Measurements from ENCODE around the gene GMEB2. TPM values are rescaled to one million over a fixed set of nuclear protein-coding genes. Genes with fewer than 3 reads are reported as not detected.
A peak's percentile ranks its signal among the peaks of the same experiment; 100 is the strongest.

GMEB2 gene
- total RNA-seq, 1 experiment from 2014 or later = 14.3 TPM

DNA sequence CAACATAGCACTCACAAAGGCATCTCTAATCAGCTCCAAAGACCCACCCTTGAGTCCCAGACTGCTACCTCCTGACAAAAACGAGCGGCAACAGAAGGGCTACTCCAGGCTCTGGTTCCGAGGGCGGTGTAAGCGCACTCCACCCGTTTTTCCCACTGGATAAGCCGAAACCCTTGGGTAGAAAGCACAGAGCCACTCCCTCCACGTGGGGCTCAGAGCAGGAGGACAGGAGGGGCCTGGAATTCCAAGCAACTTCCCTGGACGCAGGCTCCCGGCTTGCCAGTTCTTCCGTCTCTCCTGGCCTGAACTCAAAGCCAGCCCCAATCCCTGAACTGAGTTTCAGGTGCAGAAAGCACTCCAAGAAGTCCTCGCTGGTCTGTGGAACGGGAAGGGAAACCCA, 7.4 kb downstream of the GMEB2 start:
- no peak overlapping the region for H4K5ac ChIP-seq (ENCODE audit: insufficient read length, low read depth, low read length)
- H2BK120ac ChIP-seq (ENCODE audit: low read depth, low read length, poor library complexity, severe bottlenecking) = no peak overlapping the region
- no peaks in the 10 kb centered on the region for H3K23me2 ChIP-seq (ENCODE audit: insufficient read length, low read depth, low read length, poor library complexity, severe bottlenecking)
- no peak overlapping the region for H2BK15ac ChIP-seq (ENCODE audit: low read depth, low read length)
- no peaks in the 10 kb centered on the region; the same call in 1 of the 2 replicates for H3K27me3 Mint-ChIP-seq (ENCODE audit: low read depth)
- H3K9ac ChIP-seq (ENCODE audit: extremely low read depth, insufficient read length, low read length) = no peak overlapping the region
- DNase-seq = no peak
- H4K20me1 ChIP-seq (ENCODE audit: control insufficient read depth, insufficient read depth, insufficient read length) = no peaks in the 10 kb centered on the region
- H3K27me3 ChIP-seq (ENCODE audit: insufficient read depth, low read length) = no peaks in the 10 kb centered on the region
- no peak overlapping the region for H4K8ac ChIP-seq (replicated peaks; ENCODE audit: insufficient read length, low read depth, low read length)
- no peak overlapping the region for H3K4ac ChIP-seq (ENCODE audit: low read depth, low read length)
- H2AK5ac ChIP-seq (ENCODE audit: insufficient read length, low read length) = no peak overlapping the region
- TF ChIP-seq, protein P1, sequence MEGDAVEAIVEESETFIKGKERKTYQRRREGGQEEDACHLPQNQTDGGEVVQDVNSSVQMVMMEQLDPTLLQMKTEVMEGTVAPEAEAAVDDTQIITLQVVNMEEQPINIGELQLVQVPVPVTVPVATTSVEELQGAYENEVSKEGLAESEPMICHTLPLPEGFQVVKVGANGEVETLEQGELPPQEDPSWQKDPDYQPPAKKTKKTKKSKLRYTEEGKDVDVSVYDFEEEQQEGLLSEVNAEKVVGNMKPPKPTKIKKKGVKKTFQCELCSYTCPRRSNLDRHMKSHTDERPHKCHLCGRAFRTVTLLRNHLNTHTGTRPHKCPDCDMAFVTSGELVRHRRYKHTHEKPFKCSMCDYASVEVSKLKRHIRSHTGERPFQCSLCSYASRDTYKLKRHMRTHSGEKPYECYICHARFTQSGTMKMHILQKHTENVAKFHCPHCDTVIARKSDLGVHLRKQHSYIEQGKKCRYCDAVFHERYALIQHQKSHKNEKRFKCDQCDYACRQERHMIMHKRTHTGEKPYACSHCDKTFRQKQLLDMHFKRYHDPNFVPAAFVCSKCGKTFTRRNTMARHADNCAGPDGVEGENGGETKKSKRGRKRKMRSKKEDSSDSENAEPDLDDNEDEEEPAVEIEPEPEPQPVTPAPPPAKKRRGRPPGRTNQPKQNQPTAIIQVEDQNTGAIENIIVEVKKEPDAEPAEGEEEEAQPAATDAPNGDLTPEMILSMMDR (conservative IDR thresholded peaks at IDR 0.05) = no peak
- no CpG with 5 or more reads among the region's 13 CpGs for WGBS (ENCODE audit: extremely low coverage, insufficient read length, low lambda C conversion rate)
- H3K4me2 ChIP-seq (ENCODE audit: insufficient read depth, insufficient read length, low read length) = no peak overlapping the region
- H3K79me2 ChIP-seq (ENCODE audit: insufficient read depth, low read length) = peaks cover 3% of the 10 kb centered on the region; the same call in 1 of the 2 replicates
- no peak overlapping the region for H2BK20ac ChIP-seq (ENCODE audit: low read depth, low read length, poor library complexity, severe bottlenecking)
- peaks cover 16 to 18% of the 10 kb centered on the region in 2 experiments for H3K9me3 Mint-ChIP-seq
- peaks cover 15 to 16% of the 10 kb centered on the region in 2 experiments for H3K4me1 Mint-ChIP-seq
- H3T11ph ChIP-seq (ENCODE audit: low read length) = no peak overlapping the region
- H4K91ac ChIP-seq (ENCODE audit: insufficient read length, low read depth, low read length) = no peak overlapping the region
- H2AFZ ChIP-seq (ENCODE audit: low read length) = no peak overlapping the region
- H3K36me3 Mint-ChIP-seq (ENCODE audit: insufficient read depth in 1 of 3, low read depth in 3 of 3) = peaks cover 42 to 52% (median 49%) of the 10 kb centered on the region in 3 experiments
- no peak overlapping the region for H3K56ac ChIP-seq (ENCODE audit: insufficient read length, low read depth, low read length)
- 0 out of 7 replicates have a peak overlapping the region, but pooled peaks of 1 of the 3 experiments have one; percentile 67 for H3K27ac Mint-ChIP-seq
- no peak overlapping the region for H2BK5ac ChIP-seq (ENCODE audit: insufficient read length, low read length)
- no peak overlapping the region for H3K14ac ChIP-seq (ENCODE audit: insufficient read depth, low read length)
- peaks cover 4% of the 10 kb centered on the region for H3K79me1 ChIP-seq (ENCODE audit: insufficient read depth, low read depth, low read length, poor library complexity, severe bottlenecking)
- no peak overlapping the region for H3K18ac ChIP-seq (ENCODE audit: insufficient read length, low read depth, low read length)
- H3K27ac ChIP-seq (ENCODE audit: insufficient read length, low read depth, low read length) = no peak overlapping the region
- H3K9me3 ChIP-seq (ENCODE audit: control insufficient read depth, low read depth, low read length) = peaks cover 12% of the 10 kb centered on the region
- no peak overlapping the region for H2BK12ac ChIP-seq (ENCODE audit: insufficient read length, low read depth, low read length)
- no peaks in the 10 kb centered on the region for H3K4me1 ChIP-seq (ENCODE audit: insufficient read depth, low read length)
- H3K23ac ChIP-seq (ENCODE audit: insufficient read length, low read depth, low read length) = no peak overlapping the region
- no peak overlapping the region for H3K4me3 Mint-ChIP-seq
